Measurements from ENCODE around the gene ATRNL1.
"Not testable (repeated sequence)": the region's sequence is repeated elsewhere in the genome, so short reads cannot be mapped to it uniquely, and the experiment has no call there.

DNA sequence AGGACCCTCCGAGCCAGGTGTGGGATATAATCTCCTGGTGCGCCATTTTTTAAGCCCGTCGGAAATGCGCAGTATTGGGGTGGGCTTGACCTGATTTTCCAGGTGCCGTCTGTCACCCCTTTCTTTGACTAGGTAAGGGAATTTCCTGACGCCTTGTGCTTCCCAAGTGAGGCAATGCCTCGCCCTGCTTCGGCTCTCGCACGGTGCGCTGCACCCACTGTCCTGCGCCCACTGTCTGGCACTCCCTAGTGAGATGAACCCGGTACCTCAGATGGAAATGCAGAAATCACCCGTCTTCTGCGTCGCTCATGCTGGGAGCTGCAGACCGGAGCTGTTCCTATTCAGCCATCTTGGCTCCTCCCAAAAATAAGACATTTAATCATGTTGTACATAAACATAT, 443.2 kb downstream of the ATRNL1 start:
- TF ChIP-seq EGR1 (IDR thresholded peaks at IDR 0.05; ENCODE audit: low read depth); SIN3A (IDR thresholded peaks at IDR 0.05; ENCODE audit: low read depth); EZH2 (IDR thresholded peaks at IDR 0.05); POLR2AphosphoS5 (IDR thresholded peaks at IDR 0.05; ENCODE audit: low read depth, low read length); POLR2A (IDR thresholded peaks at IDR 0.05; ENCODE audit: borderline replicate concordance, extremely low read depth, insufficient read depth, insufficient read length); TCF7L2 (IDR thresholded peaks at IDR 0.05; ENCODE audit: borderline replicate concordance, extremely low read depth, insufficient read depth, insufficient read length); ZNF274 (IDR thresholded peaks at IDR 0.05; ENCODE audit: low read depth, low read length); EZH2phosphoT487 (IDR thresholded peaks at IDR 0.05; ENCODE audit: borderline replicate concordance): not testable (repeated sequence)
- TF ChIP-seq, protein P1, sequence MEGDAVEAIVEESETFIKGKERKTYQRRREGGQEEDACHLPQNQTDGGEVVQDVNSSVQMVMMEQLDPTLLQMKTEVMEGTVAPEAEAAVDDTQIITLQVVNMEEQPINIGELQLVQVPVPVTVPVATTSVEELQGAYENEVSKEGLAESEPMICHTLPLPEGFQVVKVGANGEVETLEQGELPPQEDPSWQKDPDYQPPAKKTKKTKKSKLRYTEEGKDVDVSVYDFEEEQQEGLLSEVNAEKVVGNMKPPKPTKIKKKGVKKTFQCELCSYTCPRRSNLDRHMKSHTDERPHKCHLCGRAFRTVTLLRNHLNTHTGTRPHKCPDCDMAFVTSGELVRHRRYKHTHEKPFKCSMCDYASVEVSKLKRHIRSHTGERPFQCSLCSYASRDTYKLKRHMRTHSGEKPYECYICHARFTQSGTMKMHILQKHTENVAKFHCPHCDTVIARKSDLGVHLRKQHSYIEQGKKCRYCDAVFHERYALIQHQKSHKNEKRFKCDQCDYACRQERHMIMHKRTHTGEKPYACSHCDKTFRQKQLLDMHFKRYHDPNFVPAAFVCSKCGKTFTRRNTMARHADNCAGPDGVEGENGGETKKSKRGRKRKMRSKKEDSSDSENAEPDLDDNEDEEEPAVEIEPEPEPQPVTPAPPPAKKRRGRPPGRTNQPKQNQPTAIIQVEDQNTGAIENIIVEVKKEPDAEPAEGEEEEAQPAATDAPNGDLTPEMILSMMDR (IDR thresholded peaks at IDR 0.05 in 2 of 3, conservative IDR thresholded peaks at IDR 0.05 in 1 of 3; ENCODE audit: borderline replicate concordance in 1 of 3, insufficient read depth in 1 of 3, low read depth in 2 of 3, low read length in 2 of 3), result not testable (repeated sequence)
- TF ChIP-seq, protein P2, sequence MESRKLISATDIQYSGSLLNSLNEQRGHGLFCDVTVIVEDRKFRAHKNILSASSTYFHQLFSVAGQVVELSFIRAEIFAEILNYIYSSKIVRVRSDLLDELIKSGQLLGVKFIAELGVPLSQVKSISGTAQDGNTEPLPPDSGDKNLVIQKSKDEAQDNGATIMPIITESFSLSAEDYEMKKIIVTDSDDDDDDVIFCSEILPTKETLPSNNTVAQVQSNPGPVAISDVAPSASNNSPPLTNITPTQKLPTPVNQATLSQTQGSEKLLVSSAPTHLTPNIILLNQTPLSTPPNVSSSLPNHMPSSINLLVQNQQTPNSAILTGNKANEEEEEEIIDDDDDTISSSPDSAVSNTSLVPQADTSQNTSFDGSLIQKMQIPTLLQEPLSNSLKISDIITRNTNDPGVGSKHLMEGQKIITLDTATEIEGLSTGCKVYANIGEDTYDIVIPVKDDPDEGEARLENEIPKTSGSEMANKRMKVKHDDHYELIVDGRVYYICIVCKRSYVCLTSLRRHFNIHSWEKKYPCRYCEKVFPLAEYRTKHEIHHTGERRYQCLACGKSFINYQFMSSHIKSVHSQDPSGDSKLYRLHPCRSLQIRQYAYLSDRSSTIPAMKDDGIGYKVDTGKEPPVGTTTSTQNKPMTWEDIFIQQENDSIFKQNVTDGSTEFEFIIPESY (IDR thresholded peaks at IDR 0.05; ENCODE audit: extremely low read depth, insufficient replicate concordance, low read length), result not testable (repeated sequence)
